ENCODE measurements around the gene TRIL.

The TRIL gene

DNA sequence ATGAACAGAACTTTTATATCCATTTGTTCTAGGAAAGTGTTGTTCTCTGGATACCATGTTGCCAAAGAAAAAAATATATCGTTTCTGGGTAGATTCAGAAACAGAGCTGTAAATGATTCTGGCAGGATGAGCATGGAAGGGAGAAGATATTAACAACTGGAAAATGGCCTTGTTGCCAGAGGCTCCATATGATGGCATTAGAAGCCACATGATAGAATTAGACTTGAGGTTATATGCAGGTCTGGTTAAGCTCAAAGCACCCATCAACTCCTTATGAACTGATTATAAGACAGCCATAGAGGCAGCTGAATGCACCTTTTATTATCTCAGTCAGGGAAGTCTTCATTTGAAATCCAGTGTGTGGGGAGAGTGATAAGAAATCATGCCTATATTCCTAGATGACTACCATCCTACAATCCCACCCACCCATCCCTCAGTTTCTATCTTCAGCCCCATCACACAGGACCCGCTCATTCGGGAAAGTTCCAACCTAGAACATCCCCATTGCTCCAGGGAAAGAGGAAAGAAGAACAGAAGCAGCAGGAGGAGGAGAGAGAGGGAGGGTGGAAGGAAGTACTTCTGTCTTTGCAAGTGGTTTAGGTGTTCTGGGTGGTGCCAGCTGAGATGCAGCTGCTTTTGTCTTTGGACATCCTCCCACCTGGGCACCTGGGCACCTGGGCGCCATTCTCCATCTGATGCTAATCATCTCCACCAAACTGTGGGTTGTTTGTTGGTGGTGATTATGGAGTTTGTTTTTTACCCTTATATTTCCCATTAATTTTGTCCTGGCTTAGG lies 25.5 kb upstream of the TRIL start:
- no peak for DNase-seq (ENCODE audit: low spot score)

DNA sequence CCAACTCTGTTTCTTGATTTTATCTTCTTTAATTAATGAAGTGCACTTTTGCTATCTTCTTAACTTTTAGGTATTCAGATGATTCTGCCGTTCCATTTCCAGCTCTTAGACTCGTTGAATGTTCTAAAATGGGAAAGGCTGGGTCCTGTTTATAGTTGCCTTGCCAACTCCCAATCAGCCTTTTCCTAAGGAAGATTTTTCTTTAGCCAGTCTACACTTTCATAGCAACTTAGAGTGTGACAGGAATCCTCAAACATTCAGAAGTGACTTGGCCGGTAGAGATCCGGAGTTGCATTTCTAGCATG lies 23.0 kb upstream of the TRIL start:
- peak; percentile 57 for DNase-seq (ENCODE audit: low spot score)

GRCh38 chr7:28980451-28981160 lies 22.5 kb upstream of the TRIL start:
- DNase-seq (ENCODE audit: low spot score) = peak; percentile 65

DNA sequence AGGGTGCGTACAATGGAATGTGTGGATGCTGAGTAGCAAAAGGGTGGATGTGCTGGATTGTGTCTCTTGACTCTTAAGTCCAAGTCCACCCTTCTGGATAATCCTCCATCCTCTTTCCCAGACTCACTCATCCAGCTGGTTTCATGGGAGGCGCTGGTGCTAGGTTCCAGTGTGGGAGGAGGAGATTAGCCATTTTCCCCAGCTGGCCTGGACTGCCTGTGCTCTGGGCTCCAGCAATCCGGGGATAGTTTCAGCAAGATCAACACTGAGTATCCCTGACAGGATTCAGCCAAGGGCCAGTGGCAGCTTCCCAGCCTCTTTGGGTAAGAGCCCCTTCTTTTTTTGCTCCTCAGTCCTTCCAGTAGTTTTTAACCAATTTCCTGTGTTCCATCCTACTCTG lies 21.6 kb upstream of the TRIL start:
- no peak for DNase-seq (ENCODE audit: low spot score)

GRCh38 chr7:28977881-28978280 lies 19.8 kb upstream of the TRIL start:
- DNase-seq (ENCODE audit: low spot score) = no peak

DNA sequence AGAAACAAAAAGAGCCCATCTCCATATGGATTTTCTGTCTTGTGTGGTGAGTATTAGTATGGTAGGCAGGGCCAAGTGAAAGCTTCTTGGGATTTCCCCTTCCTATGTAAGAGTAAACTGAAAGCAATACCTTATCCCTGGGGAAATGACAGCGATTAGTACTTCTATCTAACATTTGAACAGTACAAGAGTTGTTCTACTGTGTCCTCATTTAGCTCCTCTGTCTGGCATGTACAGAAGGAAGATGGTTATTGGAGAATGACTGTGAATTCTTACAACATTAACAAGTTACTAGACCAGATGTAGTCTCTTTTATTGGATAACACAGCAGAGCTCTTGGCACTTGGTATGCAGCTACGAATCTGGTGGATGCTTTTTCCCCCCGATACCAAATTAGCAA lies 17.9 kb upstream of the TRIL start:
- DNase-seq (ENCODE audit: low spot score) = no peak

DNA sequence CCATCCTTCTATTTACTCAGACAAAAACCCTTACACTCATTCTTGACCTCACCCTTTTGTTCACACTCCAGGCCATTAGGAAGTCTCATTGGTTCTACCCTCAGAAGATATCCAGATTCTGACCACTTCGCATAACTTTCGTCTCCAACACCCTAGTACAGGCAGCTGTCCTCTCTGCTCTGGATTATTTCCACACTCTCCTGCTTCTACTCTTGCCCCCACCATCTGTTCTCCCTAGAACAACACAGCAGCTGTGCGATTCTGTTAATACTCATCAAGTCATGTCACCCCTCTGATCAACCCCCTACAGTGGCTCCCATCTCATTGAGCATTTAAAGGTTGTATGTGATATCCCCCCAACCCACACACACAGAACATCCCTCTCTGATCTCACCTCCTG lies 15.5 kb upstream of the TRIL start:
- DNase-seq (ENCODE audit: low spot score) = no peak

GRCh38 chr7:28964056-28964455 lies 5.9 kb upstream of the TRIL start:
- DNase-seq (ENCODE audit: low spot score) = no peak

- DNase-seq (ENCODE audit: low spot score) = no peak
Measured at GRCh38 chr7:28961972-28962371, 3.8 kb upstream of the TRIL start.

DNA sequence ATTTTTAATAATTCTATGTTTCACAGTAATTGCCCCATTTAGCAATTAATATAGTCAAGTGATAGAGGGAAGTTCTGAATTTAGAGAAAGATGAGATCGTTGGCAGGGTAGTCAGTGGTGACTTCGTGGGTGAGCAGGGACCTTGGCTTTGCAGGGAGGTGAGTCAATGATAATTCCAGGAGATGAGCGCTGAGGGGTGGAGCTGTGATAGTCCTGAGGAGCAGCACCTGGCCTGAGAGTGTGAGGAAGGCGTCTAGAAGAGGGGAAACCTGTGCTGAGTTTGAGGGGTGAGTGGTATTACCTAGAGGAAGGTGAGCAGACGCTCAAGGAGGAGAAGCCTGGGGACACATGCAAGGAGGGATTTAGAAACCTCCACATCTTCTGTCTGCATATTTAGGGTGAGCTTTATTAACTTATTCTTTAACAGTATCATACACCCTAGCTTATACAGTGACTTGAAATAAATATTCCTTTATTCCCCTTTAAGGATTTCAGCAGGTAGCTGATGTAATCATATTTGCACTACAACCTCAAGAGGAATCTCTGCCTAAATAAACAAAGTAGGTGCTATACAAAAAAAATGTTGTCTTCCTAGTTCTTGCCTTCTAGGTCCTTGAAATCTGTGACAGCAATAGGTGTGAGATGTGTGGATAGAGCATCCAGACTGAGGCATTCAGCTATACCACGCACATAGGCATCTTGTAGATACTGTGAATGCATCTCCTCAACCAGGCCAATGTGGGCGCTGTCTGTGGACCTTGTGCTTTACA lies 2.1 kb upstream of the TRIL start:
- DNase-seq (ENCODE audit: low spot score) = no peak

DNA sequence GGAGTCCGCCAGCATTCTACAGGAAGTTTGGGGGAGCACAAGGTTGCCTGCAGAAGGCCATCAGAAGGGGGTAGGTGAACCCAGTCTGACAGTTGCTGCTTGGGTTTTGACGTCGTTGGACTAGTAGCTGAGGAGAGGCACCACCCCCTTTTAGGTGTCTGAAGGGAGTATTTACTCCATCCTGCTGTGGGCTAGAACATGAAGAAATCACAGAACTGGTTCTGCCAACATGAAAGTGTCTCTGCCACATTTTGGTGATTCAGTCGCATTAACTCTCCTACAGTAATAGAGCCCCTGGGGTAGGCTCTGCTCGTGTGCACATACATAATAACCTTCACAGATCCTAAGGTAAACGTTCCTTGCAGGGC lies 834 bp upstream of the TRIL start:
- DNase-seq (ENCODE audit: low spot score) = no peak

- peak; percentile 40 for DNase-seq (ENCODE audit: low spot score)
Measured at GRCh38 chr7:28957751-28958234, 337 bp downstream of the TRIL start.

- peak; percentile 20 for DNase-seq (ENCODE audit: low spot score)
Measured at GRCh38 chr7:28957064-28957750, 923 bp downstream of the TRIL start.

GRCh38 chr7:28956608-28957063 lies 1.5 kb downstream of the TRIL start:
- peak; percentile 71 for DNase-seq (ENCODE audit: low spot score)

DNA sequence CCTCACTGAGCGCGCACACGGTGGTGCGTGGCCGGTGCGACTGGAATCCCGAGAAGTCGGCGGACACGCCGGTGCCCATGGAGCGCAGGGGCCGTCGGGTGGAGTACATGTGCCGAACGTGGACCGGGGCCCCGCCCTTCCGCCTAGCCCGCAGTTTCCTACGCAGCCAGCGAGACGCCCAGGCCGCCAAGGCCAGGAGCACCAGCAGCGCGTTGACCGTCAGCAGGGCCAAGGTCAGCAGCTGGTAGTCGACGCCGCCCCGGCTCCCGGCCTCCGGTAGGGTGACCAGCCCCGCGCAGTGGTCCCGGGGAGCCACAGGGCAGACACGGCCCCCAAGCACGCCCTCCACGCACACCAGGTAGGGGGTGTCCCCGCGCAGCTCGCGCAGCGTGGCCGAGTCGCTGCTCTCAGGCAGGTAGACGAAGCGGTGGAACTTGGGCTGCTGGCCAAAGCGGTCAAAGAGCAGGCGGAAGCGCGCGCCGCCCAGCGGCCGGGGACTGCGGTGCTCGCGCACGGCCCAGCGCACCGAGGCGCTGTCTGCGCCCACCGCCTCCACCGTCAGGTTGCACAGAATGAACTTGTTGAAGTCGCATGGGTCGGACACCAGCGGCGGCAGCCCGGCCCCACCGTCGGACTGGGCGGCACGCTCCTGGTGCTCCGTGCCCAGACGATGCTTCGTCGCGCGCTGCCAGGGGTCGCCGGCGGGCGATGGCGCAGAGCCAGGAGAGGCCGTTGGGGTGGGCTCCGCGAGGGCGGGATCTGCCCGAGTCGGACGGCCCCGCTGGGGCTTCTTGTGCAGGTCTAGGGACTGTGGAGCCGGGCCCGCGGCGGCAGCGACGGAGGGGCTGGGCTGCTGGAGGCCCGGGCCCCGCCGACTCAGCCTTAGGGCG lies 2.2 kb downstream of the TRIL start:
- DNase-seq (ENCODE audit: low spot score) = peak; percentile 61

- no peak for DNase-seq (ENCODE audit: low spot score)
Measured at GRCh38 chr7:28955356-28955717, 2.8 kb downstream of the TRIL start.

DNA sequence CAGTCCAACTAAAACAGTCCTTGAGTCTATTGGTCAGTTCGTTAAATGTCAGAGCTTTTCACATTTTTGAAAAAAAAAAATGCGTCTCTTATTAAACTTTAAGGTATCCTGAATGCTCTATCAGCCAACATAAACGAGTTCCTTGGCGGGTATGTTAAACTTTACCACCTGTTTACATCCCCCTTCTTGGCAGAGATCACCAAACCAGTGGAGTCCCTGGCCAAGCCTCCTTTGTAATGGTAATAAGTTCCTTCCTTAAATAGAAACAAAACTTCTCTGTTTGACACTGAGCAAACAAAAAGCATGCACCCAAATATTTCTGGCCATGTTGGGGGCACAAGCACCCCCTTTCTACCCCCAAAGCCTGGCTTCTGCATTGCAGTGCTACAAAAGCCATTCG lies 3.2 kb downstream of the TRIL start:
- no peak for DNase-seq (ENCODE audit: low spot score)

DNA sequence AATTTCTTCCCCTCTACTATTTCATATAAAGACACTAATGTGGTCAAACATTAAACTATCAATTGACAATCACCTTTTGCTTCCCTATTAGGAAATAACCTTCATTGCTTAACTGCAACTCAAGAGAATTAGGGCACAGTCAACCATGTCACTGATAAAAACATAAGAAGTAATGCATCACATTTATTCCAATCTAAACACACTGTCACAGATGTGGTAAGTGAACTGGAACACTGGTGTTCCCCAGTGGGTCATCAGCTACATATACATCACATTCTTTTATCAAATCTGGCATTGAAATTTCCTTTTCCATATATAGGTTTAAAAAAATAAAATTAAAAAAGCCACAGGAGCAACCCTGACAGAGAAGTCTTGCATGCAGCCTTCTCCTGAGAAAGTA lies 3.7 kb downstream of the TRIL start:
- no peak for DNase-seq (ENCODE audit: low spot score)

DNA sequence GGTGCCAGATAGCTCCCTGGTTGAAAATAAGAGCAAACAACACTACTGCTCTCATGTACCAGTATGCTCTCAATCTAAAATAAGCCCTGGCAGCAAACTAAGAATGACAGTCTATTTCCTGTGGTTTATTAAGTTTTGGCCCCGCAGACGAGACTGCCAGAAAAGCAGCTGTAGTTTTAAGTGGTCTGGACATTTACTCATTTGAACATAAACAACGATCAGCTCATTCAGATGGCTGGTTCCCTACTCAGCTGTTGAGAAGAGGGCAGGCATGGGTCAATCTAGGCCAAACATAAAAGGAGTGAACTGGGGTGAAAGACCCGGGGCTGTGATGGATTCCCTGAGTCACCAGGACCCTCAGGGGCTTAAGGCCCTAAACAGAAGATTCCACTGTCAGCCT lies 4.5 kb downstream of the TRIL start:
- no peak for DNase-seq (ENCODE audit: low spot score)

- no peak for DNase-seq (ENCODE audit: low spot score)
Measured at GRCh38 chr7:28942168-28942567, 16.0 kb downstream of the TRIL start.

GRCh38 chr7:28941633-28942032 lies 16.5 kb downstream of the TRIL start:
- DNase-seq (ENCODE audit: low spot score) = no peak

All from Ammon's horn (tissue), 1 donor.